GM21381 (cell line): ENCODE measurements around the gene RHOXF1.
"Not testable (repeated sequence)": the region's sequence is repeated elsewhere in the genome, so short reads cannot be mapped to it uniquely, and the experiment has no call there.

Experiments
- ATAC-seq: cut with Tn5 transposase; IDR thresholded peaks from one replicate; pipeline ENCODE4 v1.9.1; 2021; ENCODE audit warnings: mild to moderate bottlenecking, moderate library complexity; ENCODE audit not compliant: unreplicated experiment

Gene RHOXF1, protein sequence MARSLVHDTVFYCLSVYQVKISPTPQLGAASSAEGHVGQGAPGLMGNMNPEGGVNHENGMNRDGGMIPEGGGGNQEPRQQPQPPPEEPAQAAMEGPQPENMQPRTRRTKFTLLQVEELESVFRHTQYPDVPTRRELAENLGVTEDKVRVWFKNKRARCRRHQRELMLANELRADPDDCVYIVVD

DNA sequence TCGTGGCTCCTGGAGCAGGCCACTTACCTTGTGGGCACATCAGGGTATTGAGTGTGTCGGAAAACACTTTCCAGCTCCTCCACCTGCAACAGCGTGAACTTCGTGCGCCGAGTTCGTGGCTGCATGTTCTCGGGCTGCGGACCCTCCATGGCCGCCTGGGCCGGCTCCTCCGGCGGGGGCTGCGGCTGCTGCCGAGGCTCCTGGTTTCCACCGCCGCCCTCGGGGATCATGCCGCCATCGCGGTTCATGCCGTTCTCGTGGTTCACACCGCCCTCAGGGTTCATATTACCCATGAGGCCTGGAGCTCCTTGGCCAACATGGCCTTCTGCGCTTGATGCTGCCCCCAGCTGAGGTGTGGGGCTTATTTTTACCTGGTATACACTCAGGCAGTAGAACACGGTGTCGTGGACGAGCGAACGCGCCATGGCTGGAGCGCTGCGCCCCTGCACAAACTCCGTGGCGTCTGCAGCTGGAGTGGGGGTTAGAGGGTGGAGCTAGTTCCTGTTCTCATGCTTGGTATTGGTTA lies at the start of gene RHOXF1:
Gene RHOXF1, minus strand, starts transcription at position 476 of the 526 bp plus-strand sequence. Its CDS starts 51 bp downstream, at position 425.
- no peak for ATAC-seq

DNA sequence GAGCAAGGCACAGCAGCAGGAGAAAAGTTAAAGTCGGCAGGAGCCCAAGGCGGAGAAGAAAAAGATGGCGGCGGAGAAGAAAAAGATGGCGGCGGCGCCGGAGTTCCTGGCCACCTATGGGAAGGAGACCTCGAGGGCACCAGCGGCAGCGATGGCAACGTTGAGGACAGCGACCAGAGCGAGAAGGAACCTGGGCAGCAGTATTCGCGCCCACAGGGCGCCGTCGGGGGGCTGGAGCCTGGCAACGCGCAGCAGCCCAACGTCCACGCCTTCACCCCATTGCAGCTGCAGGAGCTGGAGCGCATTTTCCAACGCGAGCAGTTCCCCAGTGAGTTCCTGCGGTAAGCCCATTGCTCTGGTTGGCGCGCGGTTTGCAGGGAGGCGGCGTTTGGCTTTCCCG lies 43.4 kb upstream of the RHOXF1 start:
- ATAC-seq = not testable (repeated sequence)

GRCh38 chrX:120158313-120158712 lies 42.6 kb upstream of the RHOXF1 start, which contains the start of gene RHOXF2:
Gene RHOXF2 (plus strand): TSS chrX:120158613. CDS start chrX:120158751, 138 bp downstream.
- ATAC-seq = not testable (repeated sequence)

DNA sequence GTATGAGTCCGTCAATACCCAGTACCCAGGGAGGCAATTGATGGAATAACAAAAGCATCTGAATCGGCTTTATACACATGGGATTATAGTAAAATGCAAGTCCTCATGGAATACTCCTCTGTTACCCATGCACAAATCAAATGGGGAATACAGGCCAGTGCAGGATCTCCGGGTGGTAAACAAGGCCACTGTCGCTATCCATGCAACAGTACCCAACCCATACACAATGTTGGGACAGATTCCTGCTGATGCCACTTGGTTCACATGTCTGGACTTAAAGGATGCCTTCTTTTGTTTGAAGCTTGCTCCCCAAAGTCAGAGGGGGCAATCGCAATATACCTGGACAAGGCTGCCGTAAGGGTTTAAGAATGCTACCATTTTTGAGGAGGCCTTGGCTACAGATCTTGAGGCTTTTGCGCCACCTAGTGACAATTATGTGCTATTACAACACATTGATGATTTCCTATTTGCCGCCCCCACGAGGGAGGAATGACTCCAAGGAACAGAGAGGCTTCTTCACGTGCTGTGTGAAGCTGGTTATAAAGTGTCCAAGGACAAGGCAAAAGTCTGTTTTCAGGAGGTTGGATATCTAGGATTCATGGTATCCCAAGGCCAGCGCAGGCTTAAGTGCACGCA lies 34.5 kb upstream of the RHOXF1 start:
- not testable (repeated sequence) for ATAC-seq

DNA sequence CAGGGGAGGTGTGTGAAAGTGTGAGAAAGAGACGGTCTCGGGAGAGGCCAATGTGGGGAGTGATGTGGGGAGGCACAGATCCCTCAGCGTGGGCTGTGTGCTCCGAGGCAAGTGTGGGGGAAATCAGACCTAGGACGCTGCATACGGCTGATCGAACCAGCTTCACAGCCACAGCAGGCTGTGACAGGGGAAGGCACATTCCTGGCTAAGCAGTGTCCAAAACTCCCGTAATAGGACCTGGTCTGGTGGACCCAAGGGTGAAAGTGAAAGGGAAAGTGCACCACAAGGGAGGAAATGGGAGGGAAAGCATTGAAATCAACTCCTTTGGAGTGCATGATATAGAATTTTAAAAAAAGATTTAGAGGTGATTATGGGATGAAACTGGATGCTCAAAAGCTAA lies 31.8 kb upstream of the RHOXF1 start:
- no peak for ATAC-seq

GRCh38 chrX:120146323-120146722 lies 30.6 kb upstream of the RHOXF1 start:
- not testable (repeated sequence) for ATAC-seq

GRCh38 chrX:120145295-120145925 lies 29.7 kb upstream of the RHOXF1 start:
- ATAC-seq = no peak

GRCh38 chrX:120144178-120144844 lies 28.6 kb upstream of the RHOXF1 start:
- no peak for ATAC-seq

- no peak for ATAC-seq
Observed at GRCh38 chrX:120140293-120140981, 24.7 kb upstream of the RHOXF1 start.

DNA sequence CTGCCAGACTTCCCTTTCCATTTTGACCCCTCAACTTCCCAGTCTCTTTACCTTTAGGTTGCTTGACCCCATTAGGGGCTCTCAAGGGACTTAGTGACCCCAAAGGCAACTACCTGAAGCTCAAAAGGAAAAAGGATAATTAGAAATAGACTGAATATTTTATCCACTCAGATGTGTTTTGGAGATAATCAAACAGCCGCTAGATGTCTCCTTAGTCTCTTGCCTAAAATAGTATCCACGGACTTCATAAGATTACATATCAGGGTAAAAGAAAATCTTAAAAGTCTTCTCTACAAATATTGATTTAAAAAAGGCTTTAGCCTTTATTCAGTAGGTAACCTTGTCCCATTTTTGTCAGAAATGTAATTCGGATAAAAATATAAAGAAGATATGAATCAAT lies 21.7 kb upstream of the RHOXF1 start:
- ATAC-seq = no peak

- no peak for ATAC-seq
Observed at GRCh38 chrX:120136840-120137239, 21.1 kb upstream of the RHOXF1 start.

GRCh38 chrX:120136128-120136527 lies 20.4 kb upstream of the RHOXF1 start:
- ATAC-seq = no peak

GRCh38 chrX:120128306-120128846 lies 12.7 kb upstream of the RHOXF1 start:
- not testable (repeated sequence) for ATAC-seq

DNA sequence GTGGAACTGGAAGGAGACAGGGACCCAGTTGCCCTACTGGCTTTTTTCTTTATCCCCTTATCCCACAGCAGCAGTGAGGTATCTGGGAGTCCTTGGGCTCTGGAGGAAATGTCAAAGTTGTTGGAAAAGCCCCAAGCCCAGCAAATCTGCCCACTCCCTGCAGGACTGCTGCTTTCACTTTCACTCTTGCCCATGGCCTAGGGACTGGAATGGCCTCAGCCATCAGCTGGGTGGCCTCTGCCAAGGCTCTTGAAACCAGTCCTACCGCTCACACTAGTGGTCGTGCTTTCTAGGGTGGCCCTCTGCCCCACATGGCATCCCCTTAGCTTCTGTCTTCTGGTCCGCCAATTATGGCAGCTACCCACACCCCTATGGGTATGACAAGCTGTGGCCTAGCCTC lies 9.7 kb upstream of the RHOXF1 start:
- no peak for ATAC-seq

DNA sequence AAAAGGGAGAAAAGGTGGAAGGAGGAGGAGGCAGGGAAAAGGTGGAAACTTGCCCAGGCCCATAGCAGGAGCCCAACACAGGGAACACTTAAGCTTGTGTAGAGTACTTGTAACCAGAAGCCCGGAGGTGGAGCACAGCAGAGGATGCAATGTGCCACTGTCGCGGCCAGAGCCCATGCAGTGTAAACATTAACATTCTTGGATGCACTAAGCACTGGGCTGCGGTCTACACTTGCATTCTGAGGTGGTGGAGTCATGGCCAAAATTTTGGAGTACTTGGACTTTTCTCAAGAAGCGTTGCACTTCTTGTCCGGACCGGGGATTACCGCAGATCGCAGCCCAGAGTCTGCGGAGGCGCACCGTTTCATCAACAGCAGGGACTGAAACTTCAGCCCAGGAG lies 4.5 kb upstream of the RHOXF1 start:
- no peak for ATAC-seq

DNA sequence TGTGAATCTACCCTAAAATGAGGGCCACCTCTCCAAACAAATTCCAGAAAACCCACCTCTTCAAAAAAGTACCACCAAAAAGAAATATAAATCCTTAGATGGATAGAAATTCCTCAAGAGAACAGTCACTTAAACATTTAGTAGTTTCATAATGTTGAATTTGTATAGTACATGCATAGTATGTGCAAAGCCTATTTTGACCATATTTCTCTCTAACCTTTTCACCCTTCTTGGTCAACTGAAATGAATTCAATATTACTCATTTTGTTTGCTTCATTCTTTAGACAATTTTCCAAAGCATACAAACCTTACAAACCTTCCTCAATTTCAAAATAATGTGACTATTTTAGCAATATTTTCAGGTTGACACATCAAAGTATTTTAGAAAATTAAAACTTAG lies 4.1 kb downstream of the RHOXF1 start:
- no peak for ATAC-seq

GRCh38 chrX:120109378-120109777 lies 6.3 kb downstream of the RHOXF1 start:
- ATAC-seq = no peak

GRCh38 chrX:120104707-120105106 lies 11.0 kb downstream of the RHOXF1 start:
- not testable (repeated sequence) for ATAC-seq

GRCh38 chrX:120101057-120101456 lies 14.7 kb downstream of the RHOXF1 start:
- ATAC-seq = not testable (repeated sequence)

DNA sequence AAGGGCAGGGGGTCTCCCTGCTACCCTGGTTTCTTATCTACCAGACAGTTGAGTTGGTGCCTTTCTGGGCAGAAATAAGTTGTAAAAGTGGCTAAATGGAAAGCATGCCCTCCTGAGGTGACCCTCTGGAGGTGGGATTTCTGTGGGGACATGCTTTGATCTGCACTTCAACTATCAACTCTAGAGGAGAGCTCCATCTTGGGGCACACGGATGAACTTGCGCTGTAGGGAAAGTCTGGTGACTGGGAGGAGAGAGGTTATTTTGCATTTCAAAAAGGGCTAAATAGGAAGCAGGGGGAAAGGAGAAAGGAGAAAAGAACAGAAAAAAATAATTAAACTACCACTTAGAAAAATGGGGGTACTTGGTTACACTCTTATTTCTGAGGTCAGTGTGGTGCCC lies 25.5 kb downstream of the RHOXF1 start:
- no peak for ATAC-seq
